WERI-Rb-1 (cell line): ENCODE measurements around the gene DCBLD1.

Experiments used
- DNase-seq: peaks from one replicate; pipeline ENCODE4 v3.0.0-alpha.2; 2020
- H3K27ac ChIP-seq: fragments of 250-450 bp; sonication (Bioruptor Pico); 2 replicates; pipeline ENCODE4 v1.5.1; 2020; ENCODE audit warnings: mild to moderate bottlenecking, moderate library complexity
- H3K27me3 ChIP-seq: fragments of 250-450 bp; sonication (Bioruptor Pico); 2 replicates; pipeline ENCODE4 v1.5.1; 2021; ENCODE audit warnings: mild to moderate bottlenecking, low read depth, moderate library complexity; ENCODE audit not compliant: insufficient read depth, severe bottlenecking
- H3K36me3 ChIP-seq: fragments of 250-450 bp; sonication (Bioruptor Pico); 2 replicates; pipeline ENCODE4 v1.5.1; 2020; ENCODE audit warnings: mild to moderate bottlenecking, moderate library complexity
- H3K4me3 ChIP-seq: 2 replicates; pipeline ENCODE4 v1.5.1; 2011; ENCODE audit warnings: low read depth, mild to moderate bottlenecking, control low read depth, low read length
- H3K9me3 ChIP-seq: fragments of 250-450 bp; sonication (Bioruptor Pico); 2 replicates; pipeline ENCODE4 v1.5.1; 2021; ENCODE audit warnings: mild to moderate bottlenecking, moderate library complexity; ENCODE audit not compliant: severe bottlenecking
- TF ChIP-seq, protein P1 (sequence below): IDR thresholded peaks from 2 replicates; pipeline ENCODE4 v1.5.1; 2011; ENCODE audit warnings: low read depth, mild to moderate bottlenecking, control low read depth, inconsistent platforms, low read length

The DCBLD1 gene

DNA sequence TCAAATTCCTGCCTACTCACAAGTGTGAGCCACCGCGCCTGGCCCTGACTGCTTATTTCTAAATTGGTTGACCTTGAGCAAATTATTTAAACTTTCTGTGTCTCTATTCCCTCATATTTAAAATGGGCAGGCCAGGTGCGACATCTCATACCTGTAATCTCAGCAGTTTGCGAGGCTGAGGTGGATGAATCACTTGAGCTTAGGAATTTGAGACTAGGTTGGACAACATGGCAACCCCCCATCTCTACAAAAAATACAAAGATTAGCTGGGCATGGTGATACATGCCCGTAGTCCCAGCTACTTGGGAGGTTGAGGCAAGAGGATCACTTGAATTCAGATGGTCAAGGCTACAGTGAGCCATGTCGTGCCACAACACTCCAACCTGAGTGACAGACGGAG, 26.5 kb downstream of the DCBLD1 start:
- Histone ChIP-seq H3K27ac (no peak overlapping the region), H3K9me3 (no peaks in the 10 kb centered on the region), H3K36me3 (no peaks in the 10 kb centered on the region), H3K4me3 (no peak overlapping the region), H3K27me3 (no peaks in the 10 kb centered on the region)
- TF ChIP-seq, protein P1, sequence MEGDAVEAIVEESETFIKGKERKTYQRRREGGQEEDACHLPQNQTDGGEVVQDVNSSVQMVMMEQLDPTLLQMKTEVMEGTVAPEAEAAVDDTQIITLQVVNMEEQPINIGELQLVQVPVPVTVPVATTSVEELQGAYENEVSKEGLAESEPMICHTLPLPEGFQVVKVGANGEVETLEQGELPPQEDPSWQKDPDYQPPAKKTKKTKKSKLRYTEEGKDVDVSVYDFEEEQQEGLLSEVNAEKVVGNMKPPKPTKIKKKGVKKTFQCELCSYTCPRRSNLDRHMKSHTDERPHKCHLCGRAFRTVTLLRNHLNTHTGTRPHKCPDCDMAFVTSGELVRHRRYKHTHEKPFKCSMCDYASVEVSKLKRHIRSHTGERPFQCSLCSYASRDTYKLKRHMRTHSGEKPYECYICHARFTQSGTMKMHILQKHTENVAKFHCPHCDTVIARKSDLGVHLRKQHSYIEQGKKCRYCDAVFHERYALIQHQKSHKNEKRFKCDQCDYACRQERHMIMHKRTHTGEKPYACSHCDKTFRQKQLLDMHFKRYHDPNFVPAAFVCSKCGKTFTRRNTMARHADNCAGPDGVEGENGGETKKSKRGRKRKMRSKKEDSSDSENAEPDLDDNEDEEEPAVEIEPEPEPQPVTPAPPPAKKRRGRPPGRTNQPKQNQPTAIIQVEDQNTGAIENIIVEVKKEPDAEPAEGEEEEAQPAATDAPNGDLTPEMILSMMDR, result no peak
- DNase-seq, result no peak

DNA sequence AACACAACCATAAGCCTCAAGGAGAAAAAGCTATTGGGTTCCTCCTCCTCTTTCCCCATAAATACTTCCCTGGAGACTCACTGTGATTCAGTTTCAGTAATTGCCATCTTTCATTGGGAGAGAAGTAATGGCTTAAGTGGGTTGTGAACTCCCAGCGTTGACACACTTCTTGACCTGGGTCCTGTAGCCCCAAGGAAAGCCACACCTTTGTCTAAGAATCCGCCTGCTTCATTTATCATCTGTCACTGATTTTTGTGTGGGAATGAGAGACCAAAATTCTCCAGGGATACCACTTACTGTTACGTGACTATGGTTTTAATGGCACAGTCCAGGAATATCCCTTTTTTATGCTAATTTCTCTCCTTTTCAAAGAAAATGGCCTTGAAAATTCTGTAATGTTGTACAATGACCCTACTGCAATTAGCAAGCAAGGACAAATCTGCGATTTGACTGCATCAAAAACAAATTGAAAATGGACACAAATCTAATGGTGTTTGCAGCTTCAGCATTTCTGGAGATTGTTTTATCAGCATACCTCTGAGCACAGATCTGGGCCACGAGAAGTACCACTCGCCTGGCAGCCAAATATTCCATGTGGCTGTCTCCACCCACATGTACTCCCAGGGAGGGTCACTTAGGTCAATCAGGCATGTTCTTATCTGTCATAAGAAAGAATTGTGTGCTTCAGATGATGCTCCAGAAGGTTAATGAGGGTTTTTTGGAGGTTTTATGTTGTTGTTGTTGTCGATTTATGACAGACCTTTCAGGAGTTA, 29.8 kb downstream of the DCBLD1 start:
- Histone ChIP-seq H3K4me3 (no peak overlapping the region), H3K27ac (no peak overlapping the region), H3K27me3 (no peaks in the 10 kb centered on the region), H3K36me3 (no peaks in the 10 kb centered on the region), H3K9me3 (no peaks in the 10 kb centered on the region)
- TF ChIP-seq, protein P1, result no peak
- DNase-seq, result no peak

DNA sequence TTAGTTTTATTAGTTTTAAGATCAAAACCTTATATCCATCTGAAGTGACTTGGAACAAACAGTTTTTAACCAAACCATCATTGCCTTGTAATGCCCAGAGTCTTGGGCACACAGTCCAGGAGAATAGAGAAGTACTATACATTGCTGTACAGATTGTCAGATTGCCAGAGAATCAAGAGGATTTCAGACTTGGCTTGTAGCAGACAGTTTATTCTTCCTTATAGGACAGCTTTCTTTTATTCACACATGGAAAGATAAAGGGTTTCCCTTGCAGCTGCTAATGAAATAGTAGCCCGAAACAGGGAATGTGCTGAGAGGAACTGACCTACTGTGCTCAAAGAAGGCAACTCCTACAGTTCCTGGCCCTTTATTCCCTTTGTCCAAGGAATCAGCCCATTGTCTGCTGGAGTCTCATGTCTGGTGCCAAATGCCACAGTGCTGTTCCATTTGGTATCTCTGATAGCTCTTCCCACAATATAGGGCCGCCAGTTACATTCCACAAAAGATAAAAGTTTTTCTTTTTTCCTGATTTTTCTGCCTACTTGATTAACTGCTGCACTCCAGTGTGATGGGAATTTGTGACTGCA, 30.6 kb downstream of the DCBLD1 start:
- TF ChIP-seq, protein P1, result no peak
- no peak overlapping the region for H3K4me3 ChIP-seq
- no peaks in the 10 kb centered on the region for H3K27me3 ChIP-seq
- H3K27ac ChIP-seq, result no peak overlapping the region
- no peak for DNase-seq
- H3K9me3 ChIP-seq, result no peaks in the 10 kb centered on the region
- no peaks in the 10 kb centered on the region for H3K36me3 ChIP-seq

DNA sequence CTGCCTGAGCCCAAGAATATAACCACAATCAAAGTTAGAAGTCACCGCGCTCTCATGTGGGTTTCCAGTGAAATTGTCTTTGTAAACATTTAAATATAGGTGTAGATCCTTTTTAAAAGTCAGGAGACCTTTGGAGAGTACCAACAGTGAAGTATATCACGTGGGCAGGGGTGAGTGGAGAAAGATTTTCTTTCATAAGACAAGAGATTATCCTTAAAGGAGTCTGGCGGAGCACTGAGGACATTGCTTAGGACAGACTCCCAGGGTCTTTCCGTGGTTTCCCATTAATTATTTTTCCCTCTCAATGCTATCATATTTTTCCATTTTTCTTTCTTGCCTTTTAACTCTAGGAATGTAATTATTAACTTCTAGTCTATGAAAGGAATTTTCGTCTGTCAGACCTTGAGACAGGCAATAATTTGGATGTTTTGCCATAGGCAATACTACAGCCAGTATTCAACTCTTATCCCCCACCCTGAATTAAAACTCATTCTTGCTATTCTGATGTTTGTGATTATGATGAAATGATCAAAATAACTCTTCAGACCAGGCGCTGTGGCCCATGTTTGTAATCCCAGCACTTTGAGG, 31.4 kb downstream of the DCBLD1 start:
- Histone ChIP-seq H3K4me3 (no peak overlapping the region), H3K27ac (no peak overlapping the region), H3K9me3 (no peaks in the 10 kb centered on the region), H3K36me3 (no peaks in the 10 kb centered on the region), H3K27me3 (no peaks in the 10 kb centered on the region)
- DNase-seq, result no peak
- TF ChIP-seq, protein P1, result no peak

DNA sequence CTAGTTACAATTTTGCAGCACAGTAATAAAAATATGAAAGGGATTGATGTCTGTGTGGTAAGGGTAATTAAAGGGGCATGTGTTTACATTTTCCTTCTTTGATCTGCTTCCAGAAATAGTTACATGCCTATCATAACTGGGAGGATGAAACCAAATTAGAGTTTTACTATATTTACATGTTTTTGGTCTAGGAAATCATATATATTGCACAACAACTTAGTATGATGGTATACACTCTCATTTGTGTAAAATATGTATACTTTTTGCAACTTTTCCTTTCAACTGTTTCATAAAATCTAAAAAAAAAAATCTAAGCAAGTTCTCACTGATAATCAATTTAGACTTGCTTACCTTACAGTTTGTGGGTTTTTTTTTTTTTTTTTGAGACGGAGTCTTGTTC, 32.2 kb downstream of the DCBLD1 start:
- no peaks in the 10 kb centered on the region for H3K36me3 ChIP-seq
- H3K4me3 ChIP-seq, result no peak overlapping the region
- no peak overlapping the region for H3K27ac ChIP-seq
- TF ChIP-seq, protein P1, result no peak
- DNase-seq, result no peak
- no peaks in the 10 kb centered on the region for H3K9me3 ChIP-seq
- no peaks in the 10 kb centered on the region for H3K27me3 ChIP-seq
